KOPT-K1 (cell line): Measurements from ENCODE around the gene RANBP3L.
"Not testable (repeated sequence)": the region's sequence is repeated elsewhere in the genome, so short reads cannot be mapped to it uniquely, and the experiment has no call there.

Source experiments
- H3K27ac ChIP-seq: fragments of 200-600 bp; sonication (generic); 2 replicates; pipeline ENCODE4 v1.5.1; 2016; ENCODE audit warnings: antibody characterized with exemption, mild to moderate bottlenecking, low read depth, low read length; ENCODE audit not compliant: poor library complexity, severe bottlenecking
- H3K36me3 ChIP-seq: fragments of 200-600 bp; sonication (generic); 2 replicates; pipeline ENCODE4 v1.5.1; 2017; ENCODE audit warnings: antibody characterized with exemption, mild to moderate bottlenecking, low read length, moderate library complexity; ENCODE audit not compliant: insufficient read depth
- H3K9me3 ChIP-seq: fragments of 200-600 bp; sonication (generic); 2 replicates; pipeline ENCODE4 v1.5.1; 2017; ENCODE audit warnings: antibody characterized with exemption, low read length, mild to moderate bottlenecking; ENCODE audit not compliant: insufficient read depth, poor library complexity, severe bottlenecking

The RANBP3L gene

GRCh38 chr5:36215910-36216309, 85.8 kb downstream of the RANBP3L start:
- Histone ChIP-seq H3K9me3 (no peaks in the 10 kb centered on the region), H3K36me3 (peaks cover 72% of the 10 kb centered on the region), H3K27ac (no peak overlapping the region)

GRCh38 chr5:36214436-36214835, 87.3 kb downstream of the RANBP3L start:
- Histone ChIP-seq H3K9me3 (no peaks in the 10 kb centered on the region), H3K36me3 (peaks cover 70% of the 10 kb centered on the region), H3K27ac (no peak overlapping the region)

- H3K9me3 ChIP-seq = no peaks in the 10 kb centered on the region
- peaks cover 51% of the 10 kb centered on the region for H3K36me3 ChIP-seq
- H3K27ac ChIP-seq = no peak overlapping the region
Measured at GRCh38 chr5:36209664-36210063, 92.0 kb downstream of the RANBP3L start.

- no peak overlapping the region for H3K27ac ChIP-seq
- peaks cover 52% of the 10 kb centered on the region for H3K36me3 ChIP-seq
- no peaks in the 10 kb centered on the region for H3K9me3 ChIP-seq
Measured at GRCh38 chr5:36208786-36209185, 92.9 kb downstream of the RANBP3L start.

- Histone ChIP-seq H3K27ac (no peak overlapping the region), H3K9me3 (no peaks in the 10 kb centered on the region)
Measured at GRCh38 chr5:36206913-36207312, 94.8 kb downstream of the RANBP3L start.

GRCh38 chr5:36205329-36205728, 96.4 kb downstream of the RANBP3L start:
- Histone ChIP-seq H3K36me3 (peaks cover 60% of the 10 kb centered on the region), H3K9me3 (no peaks in the 10 kb centered on the region), H3K27ac (no peak overlapping the region)

More at GRCh38 chr5:36206913-36207312, 94.8 kb downstream of the RANBP3L start:
- peaks cover 62% of the 10 kb centered on the region for H3K36me3 ChIP-seq

- H3K36me3 ChIP-seq = peaks cover 65% of the 10 kb centered on the region
- H3K27ac ChIP-seq = no peak overlapping the region
- H3K9me3 ChIP-seq = no peaks in the 10 kb centered on the region
Measured at GRCh38 chr5:36202521-36202961, 99.2 kb downstream of the RANBP3L start.

GRCh38 chr5:36200513-36200912, 101.2 kb downstream of the RANBP3L start:
- no peaks in the 10 kb centered on the region for H3K9me3 ChIP-seq
- H3K27ac ChIP-seq = no peak overlapping the region
- H3K36me3 ChIP-seq = peaks cover 74% of the 10 kb centered on the region

- Histone ChIP-seq H3K36me3 (peaks cover 76% of the 10 kb centered on the region), H3K27ac (no peak overlapping the region), H3K9me3 (no peaks in the 10 kb centered on the region)
Measured at GRCh38 chr5:36199620-36200019, 102.1 kb downstream of the RANBP3L start.

GRCh38 chr5:36198783-36199182, 102.9 kb downstream of the RANBP3L start:
- not testable (repeated sequence) for H3K27ac ChIP-seq
- H3K36me3 ChIP-seq = peaks cover 80% of the 10 kb centered on the region

More at GRCh38 chr5:36198783-36199182, 102.9 kb downstream of the RANBP3L start:
- not testable (repeated sequence) for H3K9me3 ChIP-seq
